GM19438 (cell line): ENCODE measurements around the gene HELB.

Experiments
- ATAC-seq: cut with Tn5 transposase; IDR thresholded peaks from one replicate; pipeline ENCODE4 v1.9.1; 2021; ENCODE audit warnings: low read depth; ENCODE audit not compliant: unreplicated experiment

Gene HELB

DNA sequence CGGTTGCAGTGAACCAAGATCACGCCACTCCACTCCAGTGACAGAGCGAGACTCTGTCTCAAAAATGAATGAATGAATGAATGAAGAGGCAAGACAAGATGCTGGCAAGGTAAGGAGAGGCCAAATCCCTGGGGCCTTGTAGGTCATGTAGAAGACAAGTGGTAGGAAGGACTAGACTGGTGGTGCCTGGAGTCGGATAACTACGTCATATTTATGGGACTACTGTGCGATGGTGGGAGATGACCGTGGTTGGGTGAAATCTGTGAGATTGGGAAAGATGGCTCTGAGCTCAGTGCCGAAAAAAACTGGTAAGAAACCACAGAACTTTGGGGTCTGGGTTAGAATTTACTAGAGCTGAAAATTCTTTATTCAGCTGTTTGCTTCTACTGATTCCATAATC is 50.6 kb downstream of the HELB start:
- ATAC-seq = no peak

DNA sequence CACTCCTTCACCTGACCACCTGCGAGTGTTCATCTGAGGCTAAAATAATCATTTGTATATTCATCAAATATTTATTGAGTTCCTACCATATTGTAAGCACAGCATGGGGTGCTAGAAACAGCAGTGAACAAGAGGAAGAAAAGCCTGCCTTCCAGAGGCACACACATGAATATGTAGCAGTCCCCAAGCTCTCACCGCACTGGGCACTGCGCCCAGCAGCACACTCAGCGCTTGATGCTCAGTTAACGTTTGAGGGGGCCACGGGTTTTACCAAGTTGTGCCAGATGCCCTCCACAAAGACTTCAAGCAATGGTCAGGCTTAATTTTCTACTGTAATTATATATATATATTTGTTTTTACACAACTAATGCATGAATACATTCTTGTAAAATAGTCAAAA is 52.0 kb downstream of the HELB start:
- ATAC-seq = no peak

DNA sequence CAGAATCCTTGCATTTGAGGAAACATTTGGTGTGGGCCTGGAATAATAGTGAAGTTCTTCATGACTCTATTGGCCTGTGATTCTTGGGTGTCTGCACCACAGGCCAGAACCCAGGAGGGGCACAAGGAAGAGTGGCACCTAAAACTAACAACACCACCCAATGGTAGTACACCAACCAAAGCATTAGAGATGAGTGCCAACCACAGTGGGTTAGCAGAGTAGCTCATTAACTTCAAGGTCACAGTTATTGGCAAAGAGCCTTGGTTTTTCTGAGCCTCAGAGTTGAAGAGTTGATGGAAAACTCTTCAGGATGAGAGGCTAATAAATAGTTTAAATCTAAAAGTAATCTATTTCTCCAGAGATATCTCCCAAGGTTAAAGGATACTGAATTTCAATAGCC is 57.0 kb downstream of the HELB start:
- no peak for ATAC-seq

DNA sequence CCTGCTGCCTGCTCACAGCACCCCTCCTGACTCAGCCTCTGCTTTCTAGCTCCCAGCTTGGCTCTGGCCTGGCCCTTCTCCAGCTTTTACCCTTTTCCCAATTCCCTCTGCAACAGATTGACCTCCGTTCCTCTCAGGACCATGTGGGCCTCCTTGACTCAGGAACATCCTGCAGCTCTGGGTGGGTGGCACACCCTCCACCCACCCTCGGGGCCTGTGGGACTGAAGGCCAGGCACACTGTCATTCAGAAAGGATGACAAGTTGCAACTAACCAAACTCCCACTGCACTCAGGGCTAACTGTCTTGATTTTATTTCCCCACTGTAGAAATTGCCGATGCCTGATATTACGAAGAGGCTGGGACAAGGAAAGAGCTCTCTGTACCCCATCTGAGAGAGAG is 59.4 kb downstream of the HELB start:
- ATAC-seq = no peak

DNA sequence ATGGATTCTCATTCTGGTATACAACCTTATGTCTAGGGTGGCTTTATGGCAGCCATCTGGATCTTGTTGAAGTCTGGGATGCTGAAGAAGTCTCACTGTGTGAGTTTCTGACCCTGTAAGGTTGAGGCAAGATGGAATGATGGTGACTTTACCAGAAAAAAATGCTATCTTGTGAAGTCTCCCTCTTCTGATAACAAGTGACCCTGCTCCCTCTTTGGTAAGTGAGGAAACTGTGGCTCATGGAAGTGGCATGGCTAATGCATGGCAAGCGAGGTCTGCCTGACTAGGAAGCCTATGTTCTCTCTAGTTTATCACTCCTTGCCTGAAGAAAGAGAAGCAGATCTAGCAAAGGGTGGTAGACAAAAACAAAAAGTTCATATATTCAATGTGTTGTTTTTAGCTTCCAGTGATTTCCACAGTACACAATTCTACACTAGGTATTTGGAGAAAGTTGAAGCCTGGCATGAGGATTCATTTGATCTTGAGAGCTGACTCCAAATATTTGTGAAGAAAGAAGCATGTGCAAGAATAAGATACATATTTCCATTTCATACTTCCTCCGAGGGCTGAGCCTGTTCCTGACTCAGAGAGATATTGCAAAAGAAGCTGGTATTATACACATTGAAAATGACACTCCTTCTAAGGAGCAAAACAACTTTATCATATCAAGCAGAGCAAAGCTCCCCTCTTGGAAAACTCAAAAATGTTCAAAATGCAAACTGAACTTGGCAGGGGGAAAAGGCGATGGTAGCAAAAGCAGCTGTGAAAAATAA is 63.6 kb downstream of the HELB start:
- no peak for ATAC-seq

DNA sequence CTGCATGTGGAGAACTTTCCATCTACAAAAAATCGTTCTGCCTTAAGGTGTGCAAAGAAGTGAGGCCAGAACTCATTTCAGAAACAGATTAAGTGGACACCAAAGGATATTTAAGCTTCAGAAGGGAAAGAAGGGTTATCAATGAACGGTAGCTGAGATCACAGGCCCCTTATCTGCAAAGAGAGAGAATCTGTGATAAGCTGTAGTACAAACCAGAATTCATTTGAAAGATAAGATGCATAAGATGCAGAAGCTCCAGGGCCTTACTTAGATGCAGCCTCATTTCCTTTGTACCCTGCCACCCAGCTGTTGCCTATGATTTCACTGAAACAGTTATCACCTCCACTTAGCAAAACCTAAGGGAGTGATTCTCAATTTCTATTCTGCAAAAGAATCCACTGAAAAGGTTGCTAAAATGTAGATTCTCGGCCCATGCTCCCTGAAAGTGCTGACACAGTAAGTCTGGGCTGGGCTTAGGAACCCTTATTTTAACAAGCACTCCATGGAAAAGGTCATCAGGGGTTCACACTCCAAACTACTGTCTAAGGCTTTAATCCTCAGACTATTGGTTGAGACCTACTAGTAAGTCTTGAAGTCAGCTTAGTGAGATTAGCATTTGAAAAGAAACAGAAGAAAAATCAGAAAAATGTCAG is 64.8 kb downstream of the HELB start:
- no peak for ATAC-seq

DNA sequence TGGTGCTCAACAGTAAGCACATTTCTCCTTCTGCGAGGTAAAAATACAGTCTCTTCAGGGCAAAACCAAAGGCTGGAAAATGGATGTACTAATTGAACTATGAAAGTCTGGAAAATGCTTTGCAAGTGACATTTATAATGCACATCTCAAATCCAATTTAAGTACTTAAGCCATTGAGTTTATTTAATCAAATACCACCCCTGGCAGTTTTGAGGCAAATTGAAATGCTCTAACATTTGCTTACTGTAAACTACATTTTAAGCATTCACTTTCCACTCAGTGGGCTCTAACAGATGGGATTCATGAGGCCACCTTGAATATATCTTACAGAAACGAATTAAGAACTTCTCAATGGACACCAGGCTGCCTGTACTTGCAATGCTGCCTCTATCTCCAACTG is 69.7 kb downstream of the HELB start:
- ATAC-seq = no peak

DNA sequence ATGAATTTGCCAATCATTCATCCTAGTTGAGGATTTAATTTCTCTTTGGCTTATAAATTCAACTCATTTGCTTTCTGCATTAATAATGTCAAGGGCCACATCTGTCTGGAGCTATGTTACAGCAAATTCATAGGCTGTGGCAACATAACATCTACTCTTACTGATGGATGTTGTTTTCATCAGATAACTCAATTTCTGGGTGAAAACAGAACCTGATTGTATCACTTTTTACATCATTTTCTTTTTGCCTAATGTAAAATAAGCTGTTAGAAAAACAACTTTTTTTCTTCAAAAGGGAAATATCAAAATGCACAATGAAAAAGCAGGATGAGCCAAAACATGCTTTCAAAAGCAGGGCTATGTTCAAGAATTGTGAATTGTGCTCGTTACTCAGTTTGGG is 73.3 kb downstream of the HELB start:
- ATAC-seq = no peak

DNA sequence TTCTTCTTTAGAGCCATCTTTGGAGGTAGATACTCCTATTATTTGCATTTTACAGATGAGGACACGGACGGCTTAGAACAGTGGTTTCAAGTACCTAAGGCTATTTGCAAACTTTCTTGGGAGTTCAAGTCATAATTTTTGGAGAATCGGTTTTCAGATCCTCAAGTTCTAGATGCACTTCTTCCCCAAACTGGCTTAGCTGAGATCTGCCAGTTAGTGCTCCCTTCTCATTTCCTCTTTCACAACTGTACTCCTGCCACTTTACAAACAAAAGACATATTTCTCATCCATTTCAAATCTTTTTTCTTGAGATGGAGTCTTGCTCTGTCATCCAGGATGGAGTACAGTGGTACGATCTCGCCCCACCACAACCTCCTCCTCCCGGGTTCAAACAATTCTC is 77.3 kb downstream of the HELB start:
- no peak for ATAC-seq

DNA sequence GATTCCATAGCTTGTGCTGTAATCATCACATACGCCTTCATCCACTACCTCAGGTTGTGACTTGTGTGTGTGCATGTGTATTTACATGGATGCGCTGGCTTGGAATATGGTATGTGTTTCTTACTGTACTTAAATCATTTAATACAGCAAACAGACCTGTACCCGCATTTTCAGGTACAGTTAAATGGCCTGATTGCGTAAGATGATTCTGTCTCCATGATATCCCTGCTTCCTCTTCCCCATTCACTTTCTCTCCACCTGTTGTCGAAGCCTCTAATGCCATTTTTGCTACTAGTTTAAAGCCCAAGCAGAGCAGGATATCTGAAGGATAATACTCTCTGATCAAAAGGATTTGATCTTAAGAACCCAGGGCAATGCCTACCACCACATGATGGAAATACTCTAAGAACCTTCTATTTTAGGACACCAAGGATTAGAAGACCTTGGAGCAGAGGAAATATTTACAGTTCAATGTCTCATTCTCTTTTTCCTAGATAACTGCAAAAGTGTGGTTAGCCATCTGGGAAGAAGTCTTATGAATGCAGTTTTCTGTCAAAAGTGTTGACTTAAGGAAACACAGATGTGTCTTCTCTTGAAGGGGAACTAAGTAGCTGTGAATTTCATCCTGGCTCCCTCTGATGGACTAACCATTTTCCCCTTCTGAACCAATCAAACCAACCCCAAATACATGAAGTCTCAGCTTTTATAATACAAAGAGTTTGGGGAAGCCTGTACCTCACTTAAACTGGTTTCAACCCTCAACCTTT is 78.7 kb downstream of the HELB start:
- ATAC-seq = no peak

DNA sequence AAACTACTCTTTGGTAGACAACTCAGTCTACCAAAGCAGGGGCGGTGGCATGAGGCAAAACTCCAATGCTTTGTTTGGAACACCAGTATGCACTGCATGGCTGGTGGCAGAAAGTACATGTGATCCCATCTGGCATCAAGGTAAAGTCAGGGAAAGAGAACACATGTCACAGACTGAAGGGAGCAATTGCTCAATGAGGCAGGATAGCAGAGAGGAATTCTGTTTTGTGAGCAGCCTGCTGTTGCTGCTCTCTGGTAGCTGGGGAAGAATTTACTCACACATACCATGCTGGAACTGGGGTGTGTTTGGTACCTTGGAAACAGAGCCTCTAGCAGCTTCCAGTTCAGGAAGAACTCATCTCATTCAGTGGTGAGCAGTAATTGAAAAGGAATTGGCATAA is 84.8 kb downstream of the HELB start:
- ATAC-seq = no peak
